D721Med (cell line): ENCODE data around the gene ASAH2B.
"Not testable (repeated sequence)": the region's sequence is repeated elsewhere in the genome, so short reads cannot be mapped to it uniquely, and the experiment has no call there.

ENCODE experiments used
- DNase-seq: peaks from one replicate; pipeline ENCODE4 v3.0.0; 2011; ENCODE audit warnings: low spot score; ENCODE audit not compliant: insufficient read length
- FAIRE-seq: peaks from 2 replicates; lab custom pipeline; 2011; peaks lifted over from hg19 to GRCh38; lab: Jason Lieb, UNC
- TF ChIP-seq, protein P1 (sequence below): IDR thresholded peaks from 2 replicates; pipeline ENCODE4 v1.5.1; 2012; ENCODE audit warnings: mild to moderate bottlenecking, control low read depth; ENCODE audit not compliant: insufficient read depth; ENCODE audit errors: missing control alignments

Gene ASAH2B

GRCh38 chr10:50787962-50788361, 48.2 kb downstream of the ASAH2B start:
- DNase-seq, FAIRE-seq: not testable (repeated sequence)

DNA sequence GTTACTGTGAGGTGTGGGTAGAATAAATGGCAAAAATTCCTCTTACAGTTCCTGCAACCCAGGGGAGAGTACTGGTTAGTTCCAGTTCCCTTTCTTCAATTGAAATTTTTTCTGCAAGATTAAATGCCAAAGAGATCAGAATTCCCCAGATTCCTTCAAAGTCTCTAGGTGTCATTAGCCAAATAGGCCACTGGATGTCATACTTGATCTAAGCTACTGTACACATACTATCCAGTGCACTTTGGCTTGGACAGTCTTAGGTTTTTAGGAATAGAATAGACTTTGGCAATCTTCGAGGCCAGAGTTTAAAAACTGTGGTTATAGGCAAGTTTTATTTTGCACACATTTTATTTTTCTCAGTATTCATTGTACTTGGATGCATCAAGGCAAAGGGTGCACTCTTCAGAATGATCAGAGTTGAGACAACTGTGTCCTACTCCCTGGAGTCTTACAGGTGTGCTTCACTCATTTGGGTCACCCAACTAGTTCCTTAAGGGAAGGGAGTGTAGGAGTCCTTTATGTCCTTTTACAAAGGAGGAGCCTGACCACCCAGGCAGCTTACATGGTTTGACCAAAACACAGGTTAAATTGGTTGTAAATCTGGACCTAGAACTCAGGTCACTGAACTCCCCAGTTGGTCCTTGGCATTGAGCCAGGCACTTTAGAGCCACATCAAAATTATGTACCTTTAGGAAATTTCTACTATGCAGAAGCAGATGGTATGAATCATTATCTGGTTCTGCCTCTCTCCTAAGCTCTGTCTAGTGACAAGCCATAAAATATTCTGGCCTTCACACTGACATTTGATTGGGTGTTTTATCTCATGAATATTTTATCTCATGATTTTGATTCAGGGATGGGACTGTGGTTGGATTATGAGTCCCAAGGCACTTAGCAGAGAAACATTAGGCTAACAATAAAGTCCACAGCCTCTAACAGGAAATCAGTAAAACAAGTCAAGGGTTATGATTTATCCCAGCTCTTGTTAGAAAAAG, 49.5 kb downstream of the ASAH2B start:
- no peak for DNase-seq
- TF ChIP-seq, protein P1, sequence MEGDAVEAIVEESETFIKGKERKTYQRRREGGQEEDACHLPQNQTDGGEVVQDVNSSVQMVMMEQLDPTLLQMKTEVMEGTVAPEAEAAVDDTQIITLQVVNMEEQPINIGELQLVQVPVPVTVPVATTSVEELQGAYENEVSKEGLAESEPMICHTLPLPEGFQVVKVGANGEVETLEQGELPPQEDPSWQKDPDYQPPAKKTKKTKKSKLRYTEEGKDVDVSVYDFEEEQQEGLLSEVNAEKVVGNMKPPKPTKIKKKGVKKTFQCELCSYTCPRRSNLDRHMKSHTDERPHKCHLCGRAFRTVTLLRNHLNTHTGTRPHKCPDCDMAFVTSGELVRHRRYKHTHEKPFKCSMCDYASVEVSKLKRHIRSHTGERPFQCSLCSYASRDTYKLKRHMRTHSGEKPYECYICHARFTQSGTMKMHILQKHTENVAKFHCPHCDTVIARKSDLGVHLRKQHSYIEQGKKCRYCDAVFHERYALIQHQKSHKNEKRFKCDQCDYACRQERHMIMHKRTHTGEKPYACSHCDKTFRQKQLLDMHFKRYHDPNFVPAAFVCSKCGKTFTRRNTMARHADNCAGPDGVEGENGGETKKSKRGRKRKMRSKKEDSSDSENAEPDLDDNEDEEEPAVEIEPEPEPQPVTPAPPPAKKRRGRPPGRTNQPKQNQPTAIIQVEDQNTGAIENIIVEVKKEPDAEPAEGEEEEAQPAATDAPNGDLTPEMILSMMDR: peak; percentile 49

DNA sequence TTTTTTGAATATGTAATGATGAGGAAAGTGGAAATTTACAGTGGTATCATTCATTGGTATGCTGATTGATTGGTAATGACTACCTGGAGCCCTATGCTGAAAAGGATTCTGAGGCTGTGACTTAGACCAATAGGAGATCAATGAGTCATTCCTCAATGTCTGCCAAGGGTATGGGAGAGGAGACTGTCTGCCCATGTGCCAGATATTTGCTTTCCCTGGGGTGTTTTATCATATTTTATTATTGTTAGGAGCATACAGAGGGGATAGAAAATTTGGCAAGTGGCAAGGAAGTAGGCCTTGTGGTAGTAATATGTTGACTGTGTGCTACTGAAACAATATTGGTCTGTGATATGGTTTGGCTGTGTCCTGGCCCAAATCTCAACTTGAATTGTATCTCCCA, 54.8 kb downstream of the ASAH2B start:
- TF ChIP-seq, protein P1: no peak
- FAIRE-seq: no peak
- DNase-seq: no peak

More for the DNA sequence above, 49.5 kb downstream of the ASAH2B start:
- FAIRE-seq: no peak

GRCh38 chr10:50796693-50797092, 57.0 kb downstream of the ASAH2B start:
- FAIRE-seq: no peak
- DNase-seq: no peak

DNA sequence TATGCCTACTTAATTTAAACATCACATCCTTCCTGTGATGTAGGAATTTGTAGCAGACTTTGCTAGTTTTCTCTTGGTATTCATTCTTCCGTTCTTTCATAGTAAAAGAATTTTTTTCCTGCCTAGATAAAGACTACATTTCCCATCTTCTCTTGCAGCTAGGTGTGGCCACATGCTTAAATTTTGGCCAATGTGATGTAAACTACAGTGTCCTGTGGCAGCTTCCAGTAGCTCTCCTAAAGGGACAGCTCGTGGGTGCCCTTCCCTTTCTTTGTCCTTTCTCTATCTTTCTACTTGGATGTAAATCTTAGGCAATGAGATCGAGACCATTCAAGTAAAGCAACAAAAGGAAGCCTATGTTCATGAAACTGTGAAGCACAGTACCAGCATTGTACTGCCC, 58.6 kb downstream of the ASAH2B start:
- DNase-seq (no peak), FAIRE-seq (no peak)
- TF ChIP-seq, protein P1: no peak

More at GRCh38 chr10:50796693-50797092, 57.0 kb downstream of the ASAH2B start:
- TF ChIP-seq, protein P1: no peak

GRCh38 chr10:50799595-50799994, 59.9 kb downstream of the ASAH2B start:
- TF ChIP-seq, protein P1: no peak
- DNase-seq: no peak
- no peak for FAIRE-seq

- FAIRE-seq (no peak), DNase-seq (no peak)
- TF ChIP-seq, protein P1: no peak
Measured at GRCh38 chr10:50805981-50806622, 66.4 kb downstream of the ASAH2B start.
